CD14-positive monocyte (primary cell): ENCODE data around the gene SLC12A7. TPM values are rescaled to one million over a fixed set of nuclear protein-coding genes. Genes with fewer than 3 reads are reported as not detected.

Source experiments
- DNase-seq, 3 donors: peaks; one replicate each; pipeline ENCODE4 v3.0.0-alpha.2; 2011 to 2022
- H2AFZ ChIP-seq: 2 replicates; pipeline ENCODE4 v1.6.0; 2012; ENCODE audit warnings: mild to moderate bottlenecking, low read depth, low read length, inconsistent platforms; ENCODE audit not compliant: insufficient read depth, poor library complexity, severe bottlenecking
- H3K27ac ChIP-seq, 2 donors: 1 replicate in 1 of 2; 2 replicates in 1 of 2; pipeline ENCODE4 v1.5.1; 2012 to 2013; ENCODE audit warnings: low read length in 2 of 2, control low read depth in 1 of 2, inconsistent platforms in 1 of 2, low read depth in 1 of 2, mild to moderate bottlenecking in 1 of 2
- H3K27me3 ChIP-seq, 2 donors: one replicate each; pipeline versions ENCODE4 v1.6.0 to v1.6.1; 2011 to 2013; ENCODE audit warnings: low read length in 2 of 2; ENCODE audit not compliant: control insufficient read depth in 2 of 2, insufficient read depth in 2 of 2
- H3K36me3 ChIP-seq, 2 donors: replicated peaks in 1 of 2; 1 replicate in 1 of 2; 2 replicates in 1 of 2; pipeline versions ENCODE4 v1.5.1 to v1.6.1; 2012 to 2013; ENCODE audit warnings: low read length in 2 of 2, control low read depth in 1 of 2, inconsistent platforms in 1 of 2, mild to moderate bottlenecking in 1 of 2; ENCODE audit not compliant: insufficient read depth in 2 of 2, control insufficient read depth in 1 of 2
- H3K4me1 ChIP-seq, 2 donors: 1 replicate in 1 of 2; 2 replicates in 1 of 2; pipeline versions ENCODE4 v1.5.1 to v1.6.1; 2012 to 2013; ENCODE audit warnings: low read length in 2 of 2, control low read depth in 1 of 2, inconsistent platforms in 1 of 2, mild to moderate bottlenecking in 1 of 2, moderate library complexity in 1 of 2; ENCODE audit not compliant: insufficient read depth in 2 of 2, control insufficient read depth in 1 of 2
- H3K4me2 ChIP-seq: replicated peaks from 2 replicates; pipeline ENCODE3; 2012; ENCODE audit warnings: low read length, moderate library complexity, mild to moderate bottlenecking; ENCODE audit not compliant: poor library complexity, severe bottlenecking; ENCODE audit errors: extremely low read depth
- H3K4me3 ChIP-seq, 3 experiments: fragments of 200-600 bp in 1 of 3; sonication (generic) in 1 of 3; replicated peaks in 1 of 3; 1 replicate in 2 of 3; 2 replicates in 1 of 3; pipeline ENCODE4 v1.5.1; 2011 to 2013; ENCODE audit warnings: low read length in 3 of 3, mild to moderate bottlenecking in 3 of 3, control low read depth in 2 of 3, low read depth in 2 of 3, inconsistent platforms in 1 of 3, moderate library complexity in 1 of 3
- H3K79me2 ChIP-seq: 2 replicates; pipeline ENCODE4 v1.6.0; 2012; ENCODE audit warnings: mild to moderate bottlenecking, control low read depth, inconsistent platforms, low read length, moderate library complexity; ENCODE audit not compliant: insufficient read depth
- H3K9ac ChIP-seq: 2 replicates; pipeline ENCODE4 v1.6.0; 2017; ENCODE audit warnings: low read length, mild to moderate bottlenecking; ENCODE audit not compliant: insufficient read depth, poor library complexity, severe bottlenecking
- H3K9me3 ChIP-seq, 2 donors: replicated peaks in 1 of 2; 1 replicate in 1 of 2; 2 replicates in 1 of 2; pipeline versions ENCODE4 v1.5.1 to v1.6.1; 2012 to 2013; ENCODE audit warnings: low read length in 2 of 2, control low read depth in 1 of 2; ENCODE audit not compliant: control insufficient read depth in 1 of 2, insufficient read depth in 1 of 2
- H4K20me1 ChIP-seq: 2 replicates; pipeline ENCODE4 v1.6.0; 2012; ENCODE audit warnings: mild to moderate bottlenecking, low read length, control low read depth, moderate library complexity; ENCODE audit not compliant: insufficient read depth
- H3K27ac Mint-ChIP-seq, 7 donors: one replicate each; pipeline ENCODE4 v1.8.0; 2020; ENCODE audit warnings: mild to moderate bottlenecking in 7 of 7, mixed read lengths in 7 of 7, moderate library complexity in 6 of 7, inconsistent platforms in 2 of 7
- H3K27me3 Mint-ChIP-seq, 3 donors: one replicate each; pipeline ENCODE4 v1.8.0; 2021 to 2022; ENCODE audit warnings: low read depth in 3 of 3, mild to moderate bottlenecking in 3 of 3, mixed read lengths in 3 of 3, moderate library complexity in 3 of 3, inconsistent platforms in 1 of 3
- H3K36me3 Mint-ChIP-seq, 2 donors: one replicate each; pipeline ENCODE4 v1.8.0; 2020; ENCODE audit warnings: mixed read lengths in 2 of 2, inconsistent platforms in 1 of 2, mild to moderate bottlenecking in 1 of 2
- H3K4me1 Mint-ChIP-seq: one replicate; pipeline ENCODE4 v1.8.0; 2020; ENCODE audit warnings: mild to moderate bottlenecking, mixed read lengths
- H3K4me3 Mint-ChIP-seq, 2 donors: one replicate each; pipeline ENCODE4 v1.8.0; 2020; ENCODE audit warnings: mild to moderate bottlenecking in 2 of 2, mixed read lengths in 2 of 2, moderate library complexity in 1 of 2
- H3K9me3 Mint-ChIP-seq, 7 donors: one replicate each; pipeline ENCODE4 v1.8.0; 2020 to 2022; ENCODE audit warnings: mixed read lengths in 7 of 7, mild to moderate bottlenecking in 6 of 7, moderate library complexity in 6 of 7, inconsistent platforms in 2 of 7
- WGBS: methylation state at CpG from one replicate; pipeline ENCODE4 v1.1.5; 2013; ENCODE audit warnings: missing lambda C conversion rate; ENCODE audit not compliant: insufficient coverage; 5-methylcytosine and 5-hydroxymethylcytosine counted together
- intact Hi-C, 2 donors: fragments of 100-400 bp; cut with micrococcal nuclease; formaldehyde crosslinking; loops; one replicate each; pipeline versions ENCODE4 v1.15.0 to v1.15.1; 2023
- polyA plus RNA-seq, 3 donors: library from polyadenylated mRNA; depleted of rRNA in 1 of 3; unstranded in 2 of 3; stranded (reverse) in 1 of 3; fragments of 300-500 nt in 2 of 3; fragments of >200 nt in 1 of 3; fragmentation: Illumina TruSeq in 2 of 3; gene quantifications; 1 replicate in 2 of 3; 2 replicates in 1 of 3; pipeline ENCODE4 v1.2.3, GENCODE V29; 2012 to 2021
- TF ChIP-seq, protein P1 (sequence below): fragments of 200-600 bp; IDR thresholded peaks from one replicate; pipeline ENCODE4 v1.8.0; 2022; ENCODE audit warnings: antibody characterized with exemption, mild to moderate bottlenecking

SLC12A7 gene
- polyA plus RNA-seq, 3 donors = 8.2 to 31.2 (median 12.5) TPM

DNA sequence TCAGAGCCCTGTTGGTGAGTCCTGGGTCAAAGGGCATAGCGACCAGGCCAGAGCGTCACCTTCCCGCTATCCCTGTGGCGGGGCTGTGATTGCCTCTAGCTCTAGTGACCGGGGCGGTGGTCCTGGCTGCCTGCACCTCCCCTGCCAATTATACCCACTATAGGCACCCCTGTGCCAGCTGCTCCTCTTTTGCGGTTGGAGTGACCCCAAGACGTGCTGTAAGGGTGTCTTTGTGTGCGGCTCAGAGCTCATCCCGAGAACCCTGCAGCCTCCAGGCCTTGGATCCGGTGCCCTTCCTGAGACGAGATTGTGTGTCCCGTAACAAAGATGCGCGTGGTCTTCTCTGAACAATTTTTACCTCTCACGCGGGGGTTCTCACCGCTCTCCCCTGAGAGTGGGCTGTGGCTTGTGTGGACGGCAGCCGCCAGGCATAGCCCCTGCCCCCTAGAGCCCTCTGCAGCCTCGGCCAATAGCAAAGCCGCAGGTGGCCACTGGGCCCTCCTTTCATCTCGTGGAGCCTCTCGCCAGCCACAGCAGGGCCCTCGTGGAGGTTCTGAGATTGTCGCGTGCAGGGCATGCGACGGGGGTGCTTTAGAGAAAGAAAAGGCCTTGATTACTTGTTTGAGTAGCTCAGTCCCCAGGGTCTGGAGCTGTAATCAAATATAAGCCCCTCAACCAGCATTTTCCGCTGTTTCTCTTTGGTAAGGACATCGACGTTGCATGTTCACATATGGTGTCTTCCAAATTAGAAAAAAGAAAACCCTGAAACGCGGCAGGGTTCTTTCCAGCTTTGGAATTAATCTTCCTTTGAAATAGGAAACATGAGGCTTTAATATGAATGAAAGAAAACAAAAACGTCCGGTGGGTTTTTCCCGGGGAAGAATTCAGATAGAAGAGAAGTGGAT, 92.6 kb downstream of the SLC12A7 start:
- Histone ChIP-seq H3K9me3 (no peaks in the 10 kb centered on the region), H3K4me3 (no peak overlapping the region), H3K4me2 (no peak overlapping the region), H2AFZ (no peak overlapping the region), H3K9ac (no peak overlapping the region), H3K27ac (no peak overlapping the region), H3K27me3 (no peaks in the 10 kb centered on the region), H3K4me1 (no peaks in the 10 kb centered on the region), H3K79me2 (no peaks in the 10 kb centered on the region), H4K20me1 (no peaks in the 10 kb centered on the region), H3K36me3 (no peaks in the 10 kb centered on the region)
- Mint-ChIP-seq H3K36me3 (no peaks in the 10 kb centered on the region), H3K9me3 (no peaks in the 10 kb centered on the region), H3K4me1 (no peaks in the 10 kb centered on the region), H3K4me3 (no peak overlapping the region), H3K27ac (peak overlapping the region in 2 of 7 donors; percentile 51 to 59), H3K27me3 (peaks cover 0 to 5% (median 2%) of the 10 kb centered on the region in 3 donors)
- DNase-seq = no peak
- 95% methylated on average over 33 of the region's 37 CpGs for WGBS
- TF ChIP-seq, protein P1, sequence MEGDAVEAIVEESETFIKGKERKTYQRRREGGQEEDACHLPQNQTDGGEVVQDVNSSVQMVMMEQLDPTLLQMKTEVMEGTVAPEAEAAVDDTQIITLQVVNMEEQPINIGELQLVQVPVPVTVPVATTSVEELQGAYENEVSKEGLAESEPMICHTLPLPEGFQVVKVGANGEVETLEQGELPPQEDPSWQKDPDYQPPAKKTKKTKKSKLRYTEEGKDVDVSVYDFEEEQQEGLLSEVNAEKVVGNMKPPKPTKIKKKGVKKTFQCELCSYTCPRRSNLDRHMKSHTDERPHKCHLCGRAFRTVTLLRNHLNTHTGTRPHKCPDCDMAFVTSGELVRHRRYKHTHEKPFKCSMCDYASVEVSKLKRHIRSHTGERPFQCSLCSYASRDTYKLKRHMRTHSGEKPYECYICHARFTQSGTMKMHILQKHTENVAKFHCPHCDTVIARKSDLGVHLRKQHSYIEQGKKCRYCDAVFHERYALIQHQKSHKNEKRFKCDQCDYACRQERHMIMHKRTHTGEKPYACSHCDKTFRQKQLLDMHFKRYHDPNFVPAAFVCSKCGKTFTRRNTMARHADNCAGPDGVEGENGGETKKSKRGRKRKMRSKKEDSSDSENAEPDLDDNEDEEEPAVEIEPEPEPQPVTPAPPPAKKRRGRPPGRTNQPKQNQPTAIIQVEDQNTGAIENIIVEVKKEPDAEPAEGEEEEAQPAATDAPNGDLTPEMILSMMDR = no peak
- intact Hi-C loops = no loop called here

DNA sequence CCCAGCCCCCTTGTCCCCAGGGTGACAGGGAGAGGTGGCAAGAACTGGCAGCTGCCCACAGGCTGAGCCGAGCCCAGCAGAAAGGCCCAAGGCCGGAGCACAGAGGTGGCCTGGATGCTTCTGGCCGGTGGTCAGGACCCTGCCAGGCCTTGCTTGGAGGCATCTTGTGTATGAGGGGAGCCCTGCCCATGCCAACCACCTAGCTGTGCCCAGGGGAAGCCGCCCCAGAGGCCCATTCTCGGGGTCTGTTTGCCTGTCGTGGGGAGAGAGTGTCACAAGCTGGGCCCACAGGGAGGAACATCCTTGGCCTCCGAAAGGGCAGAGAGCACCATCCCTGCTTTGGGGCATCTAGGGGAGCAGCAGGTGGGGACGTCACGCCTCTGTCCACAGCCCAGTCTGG, 93.3 kb downstream of the SLC12A7 start:
- H3K9me3 ChIP-seq = no peaks in the 10 kb centered on the region
- no peaks in the 10 kb centered on the region for H3K4me1 Mint-ChIP-seq
- no peaks in the 10 kb centered on the region for H4K20me1 ChIP-seq
- TF ChIP-seq, protein P1 = no peak
- no peaks in the 10 kb centered on the region for H3K9me3 Mint-ChIP-seq
- H3K4me3 ChIP-seq = no peak overlapping the region
- H3K4me2 ChIP-seq = no peak overlapping the region
- no peaks in the 10 kb centered on the region for H3K79me2 ChIP-seq
- no peak overlapping the region for H3K4me3 Mint-ChIP-seq
- H3K27me3 Mint-ChIP-seq = peaks cover 0 to 7% (median 4%) of the 10 kb centered on the region in 3 donors
- no peaks in the 10 kb centered on the region for H3K36me3 Mint-ChIP-seq
- no peaks in the 10 kb centered on the region for H3K4me1 ChIP-seq
- intact Hi-C loops = no loop called here
- no peak for DNase-seq
- H3K27me3 ChIP-seq = no peaks in the 10 kb centered on the region
- no peak overlapping the region for H3K27ac Mint-ChIP-seq
- no peak overlapping the region for H2AFZ ChIP-seq
- WGBS = 88% methylated on average over 9 of the region's 9 CpGs
- H3K27ac ChIP-seq = no peak overlapping the region
- no peaks in the 10 kb centered on the region for H3K36me3 ChIP-seq
- H3K9ac ChIP-seq = no peak overlapping the region
